GM21367 (cell line): ENCODE results near the gene NME3.

ENCODE experiments used
- ATAC-seq: cut with Tn5 transposase; IDR thresholded peaks from one replicate; pipeline ENCODE4 v1.9.1; 2021; ENCODE audit not compliant: unreplicated experiment

Gene NME3

GRCh38 chr16:1729445-1729844 lies 41.9 kb downstream of the NME3 start:
- ATAC-seq: no peak

GRCh38 chr16:1729026-1729425 lies 42.3 kb downstream of the NME3 start:
- no peak for ATAC-seq

- no peak for ATAC-seq
Measured at GRCh38 chr16:1727651-1728624, 43.4 kb downstream of the NME3 start.

GRCh38 chr16:1726661-1727502 lies 44.5 kb downstream of the NME3 start:
- ATAC-seq: no peak

- no peak for ATAC-seq
Measured at GRCh38 chr16:1724491-1724890, 46.9 kb downstream of the NME3 start.

- ATAC-seq: no peak
Measured at GRCh38 chr16:1723450-1724147, 47.7 kb downstream of the NME3 start.

GRCh38 chr16:1721372-1721771 lies 50.0 kb downstream of the NME3 start:
- ATAC-seq: no peak
